Left colon (tissue), 2 donors: ENCODE results near the gene KMT5B. TPM values are rescaled to one million over a fixed set of nuclear protein-coding genes. Genes with fewer than 3 reads are reported as not detected.

Experiments used
- ATAC-seq: fragments of 200-7000 bp; cut with Tn5 transposase; one replicate; pipeline ENCODE4 v1.9.1; 2020; ENCODE audit warnings: mild to moderate bottlenecking, moderate library complexity
- DNase-seq, 2 donors: peaks; one replicate each; pipeline ENCODE4 v3.0.0-alpha.2; 2020
- intact Hi-C, 2 donors: fragments of 100-400 bp; cut with DNase I in 1 of 2; cut with micrococcal nuclease in 1 of 2; formaldehyde crosslinking; loops; one replicate each; pipeline versions ENCODE4 v1.11.2 to v1.14.0; 2022; cut with DNase I, micrococcal nuclease
- total RNA-seq, 2 donors: library from RNA; stranded (reverse); fragmentation: NEBNext Ultra II Directional; extraction: Animal tissue kit (Norgen Biotek cat#: 25700); gene quantifications; one replicate each; pipeline ENCODE4 v1.2.1, GENCODE V29; 2021
- donor health status: DM: no; HTN: no; CAD: no.
- donor health status: DM: yes; HTN: yes; CAD: no.

Gene KMT5B
- total RNA-seq, 2 donors from 2014 or later: 56.9 to 62.8 TPM

DNA sequence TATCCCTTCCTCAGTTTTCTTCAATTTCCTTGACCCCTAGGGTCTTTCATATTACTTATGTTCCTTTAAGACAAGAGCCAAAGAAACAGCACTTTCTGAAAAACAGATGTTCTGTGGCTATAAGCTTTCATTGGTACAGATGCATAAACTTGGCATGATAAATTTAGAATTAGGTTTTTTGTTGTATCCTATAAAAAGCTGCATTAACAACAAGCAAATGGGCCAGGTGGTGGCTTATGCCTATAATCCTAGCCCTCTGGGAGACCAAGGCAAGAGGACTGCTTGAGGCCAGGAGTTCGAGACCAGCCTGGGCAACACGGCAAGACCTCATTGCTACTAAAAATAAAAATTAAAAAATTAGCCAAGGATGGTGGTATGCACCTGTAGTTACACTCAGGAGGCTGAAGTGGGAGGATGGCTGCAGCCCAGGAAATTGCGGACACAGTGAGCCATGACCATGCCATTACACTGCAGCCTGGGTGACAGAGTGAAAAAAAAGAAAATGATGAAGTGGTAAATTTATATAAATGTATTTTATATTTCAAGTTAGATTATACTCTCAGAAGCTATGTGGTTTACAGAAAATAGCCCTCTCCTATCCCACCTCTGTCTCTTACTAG is 18.3 kb downstream of the KMT5B start:
- no peak for DNase-seq
- intact Hi-C loops: no loop called here

DNA sequence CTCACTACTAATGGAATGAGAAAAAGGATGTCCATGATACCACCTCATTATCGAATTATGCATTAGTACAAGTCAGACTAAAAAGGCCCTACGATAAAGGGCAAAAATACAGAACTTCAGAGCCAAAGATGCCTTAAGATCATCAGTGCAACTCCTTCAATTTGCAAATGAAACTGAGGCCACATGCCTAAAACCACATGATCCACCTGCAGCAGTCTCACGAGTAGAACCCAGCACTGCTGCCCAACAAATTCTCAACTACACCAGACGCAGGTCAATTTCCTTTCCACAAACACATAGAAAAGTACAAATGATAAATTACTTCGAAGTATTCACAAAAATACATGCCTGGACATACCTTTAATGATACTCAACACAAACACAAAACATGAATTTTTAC is 20.1 kb downstream of the KMT5B start:
- no peak for DNase-seq
- ATAC-seq: no peak
- intact Hi-C loops: no loop called here

More for the DNA sequence above, 18.3 kb downstream of the KMT5B start:
- no peak for ATAC-seq

DNA sequence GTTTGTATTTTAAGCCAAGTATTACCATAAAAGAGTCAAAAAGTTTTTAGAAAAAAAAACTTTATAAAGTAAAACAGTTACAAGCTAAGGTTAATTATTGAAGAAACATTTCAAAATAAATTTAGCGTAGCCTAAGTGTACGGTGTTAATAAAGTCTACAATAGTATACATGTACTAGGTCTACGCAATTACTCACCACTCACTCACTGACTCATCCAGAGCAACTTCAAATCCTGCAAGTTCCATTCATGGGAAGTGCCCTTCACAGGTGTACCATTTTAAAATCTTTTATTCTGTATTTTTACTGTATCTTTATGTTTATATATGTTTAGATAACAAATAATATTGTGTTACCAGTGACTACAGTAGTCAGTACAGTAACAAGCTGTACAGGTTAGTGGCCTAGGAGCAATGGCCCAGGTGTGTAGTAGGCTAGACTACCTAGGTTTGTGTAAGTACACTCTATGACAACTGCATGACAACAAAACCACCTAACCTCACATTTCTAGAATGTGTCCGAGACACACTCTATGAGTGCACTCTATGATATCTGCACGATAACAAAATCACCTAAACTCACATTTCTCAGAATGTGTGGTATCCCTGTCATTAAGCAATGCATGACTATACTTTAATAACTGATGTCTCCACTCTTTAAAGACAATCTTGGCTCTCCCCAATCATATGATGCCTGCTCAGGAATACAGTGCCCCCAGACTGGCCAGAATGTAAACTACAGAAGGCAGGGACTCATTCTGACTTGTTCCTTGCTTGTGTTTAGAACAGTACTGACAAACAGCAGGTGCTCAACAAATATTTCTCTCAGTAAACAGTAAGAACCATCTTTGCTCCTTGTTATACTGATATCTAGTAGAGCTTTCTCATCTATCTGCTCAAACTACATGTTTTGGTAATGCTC is 21.2 kb downstream of the KMT5B start:
- peak; percentile 13 for ATAC-seq
- intact Hi-C loops: no loop called here
- no peak for DNase-seq

GRCh38 chr11:68189888-68190287 is 23.2 kb downstream of the KMT5B start:
- ATAC-seq: no peak
- DNase-seq: no peak
- intact Hi-C loops: no loop called here

GRCh38 chr11:68189082-68189481 is 24.0 kb downstream of the KMT5B start:
- ATAC-seq: no peak
- DNase-seq: no peak
- intact Hi-C loops: no loop called here

DNA sequence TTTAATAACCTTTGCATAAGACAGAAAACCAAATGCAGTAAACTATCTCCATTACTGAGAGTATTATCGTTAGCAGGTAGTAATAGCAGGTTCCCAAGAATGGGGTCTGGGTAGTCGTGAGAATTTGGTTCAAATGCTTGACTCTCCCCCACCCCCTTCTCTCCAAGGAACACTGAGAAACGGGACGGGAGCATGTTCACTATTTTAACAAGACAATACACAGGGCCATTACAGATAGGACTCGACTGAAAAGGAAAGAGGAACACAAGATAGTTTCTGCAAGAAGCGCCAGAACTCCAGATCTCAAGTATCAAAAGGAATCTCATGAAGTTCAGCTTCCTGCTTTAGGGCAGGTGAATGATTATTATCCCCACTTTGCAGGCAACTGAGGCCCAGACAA is 27.0 kb downstream of the KMT5B start:
- intact Hi-C loops: no loop called here
- ATAC-seq (no peak), DNase-seq (no peak)

- intact Hi-C loops: no loop called here
- peak; percentile 20 for ATAC-seq
- no peak for DNase-seq
Observed at GRCh38 chr11:68181719-68182451, 31.2 kb downstream of the KMT5B start.

DNA sequence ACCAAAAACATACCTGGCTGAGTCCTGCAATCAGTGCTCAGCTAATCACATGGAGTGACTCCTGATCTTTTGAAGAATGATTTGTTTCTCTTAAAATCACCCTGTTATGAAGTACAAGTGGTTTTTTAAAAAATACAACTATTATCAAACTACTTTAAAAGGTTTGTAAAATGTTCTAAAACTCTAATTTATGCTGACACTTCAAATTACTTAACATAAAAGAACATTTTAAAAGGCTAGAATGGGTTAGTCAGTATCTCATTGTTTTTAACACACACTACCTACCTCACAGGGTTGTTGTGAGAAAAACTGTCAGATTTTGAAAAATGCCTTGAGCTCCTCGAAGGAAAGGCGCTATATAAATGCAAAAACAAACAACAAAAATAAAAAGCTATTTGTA is 33.2 kb downstream of the KMT5B start:
- intact Hi-C loops: no loop called here
- no peak for ATAC-seq
- no peak for DNase-seq

DNA sequence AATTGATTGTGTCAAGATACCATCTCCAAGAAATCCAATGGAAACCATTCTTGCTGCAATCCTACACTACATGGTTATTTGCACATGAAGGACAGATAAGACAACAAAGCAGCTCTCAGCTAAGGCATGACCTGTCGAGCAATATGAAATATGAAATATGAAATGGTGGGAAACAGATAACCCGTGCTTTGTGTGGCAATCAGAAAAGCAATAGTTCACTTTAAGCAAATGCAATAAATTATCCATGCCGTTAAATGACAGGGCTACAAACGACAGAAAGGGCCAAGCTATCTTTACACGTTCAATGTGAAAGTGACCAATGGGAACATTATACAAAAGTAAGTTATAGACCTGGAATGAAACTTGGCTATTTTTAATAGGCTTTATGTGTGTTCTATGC is 35.2 kb downstream of the KMT5B start:
- intact Hi-C loops: no loop called here
- no peak for ATAC-seq
- DNase-seq: no peak

- intact Hi-C loops: no loop called here
- DNase-seq (no peak), ATAC-seq (no peak)
Observed at GRCh38 chr11:68173926-68174325, 39.2 kb downstream of the KMT5B start.

GRCh38 chr11:68169442-68169841 is 43.7 kb downstream of the KMT5B start:
- no peak for ATAC-seq
- intact Hi-C loops: no loop called here
- no peak for DNase-seq

GRCh38 chr11:68168694-68169093 is 44.4 kb downstream of the KMT5B start:
- DNase-seq: no peak
- no peak for ATAC-seq
- intact Hi-C loops: no loop called here

- DNase-seq (no peak), ATAC-seq (no peak)
- intact Hi-C loops: no loop called here
Observed at GRCh38 chr11:68167474-68167873, 45.6 kb downstream of the KMT5B start.

DNA sequence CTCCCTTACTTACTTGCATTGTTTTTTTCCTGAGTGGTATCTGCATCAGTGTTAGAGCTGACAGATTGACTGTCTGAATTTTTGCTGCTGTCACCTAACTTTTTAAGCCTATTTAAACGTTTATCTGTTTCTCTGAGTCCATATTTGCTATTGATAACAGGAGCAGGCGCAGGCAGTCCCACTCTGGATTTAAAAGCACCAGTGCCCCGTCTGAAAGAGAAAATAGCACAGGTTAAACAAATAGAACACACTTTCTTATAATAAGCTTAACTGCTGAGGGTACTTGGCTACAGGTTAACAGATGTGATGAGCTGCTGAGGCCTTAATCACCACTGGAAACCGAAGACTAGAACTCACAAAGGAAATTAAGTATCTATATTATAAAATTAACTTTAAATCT is 46.1 kb downstream of the KMT5B start:
- no peak for ATAC-seq
- intact Hi-C loops: no loop called here
- no peak for DNase-seq

- no peak for DNase-seq
- intact Hi-C loops: no loop called here
- peak; percentile 76 for ATAC-seq
Observed at GRCh38 chr11:68165601-68166000, 47.5 kb downstream of the KMT5B start.

DNA sequence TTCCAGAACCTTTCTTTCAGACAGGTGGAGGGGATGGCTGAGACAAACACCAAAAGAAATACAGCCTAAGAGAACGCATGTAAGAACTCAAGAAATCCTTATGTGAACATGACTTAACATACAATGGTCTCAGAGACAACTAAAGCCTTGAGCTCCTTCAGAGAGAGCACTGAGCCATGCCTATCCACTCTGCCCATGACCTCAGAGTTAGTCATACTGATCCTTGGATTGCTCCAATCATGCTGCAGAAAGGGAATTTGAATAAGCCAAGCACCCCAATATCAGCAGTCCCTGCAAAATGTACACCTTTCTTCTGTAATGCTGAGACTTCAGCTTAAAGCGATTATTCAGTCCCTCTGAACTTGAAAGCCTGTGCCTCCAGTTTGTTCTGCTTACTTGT is 48.7 kb downstream of the KMT5B start:
- intact Hi-C loops: no loop called here
- ATAC-seq (no peak), DNase-seq (no peak)

- no peak for ATAC-seq
- DNase-seq: no peak
- intact Hi-C loops: no loop called here
Observed at GRCh38 chr11:68163691-68164090, 49.4 kb downstream of the KMT5B start.

- intact Hi-C loops: no loop called here
- no peak for DNase-seq
- no peak for ATAC-seq
Observed at GRCh38 chr11:68160100-68160695, 52.9 kb downstream of the KMT5B start.

- DNase-seq (no peak), ATAC-seq (no peak)
- intact Hi-C loops: no loop called here
Observed at GRCh38 chr11:68159665-68160064, 53.4 kb downstream of the KMT5B start.
